GM21576 (cell line): ENCODE results near the gene SELENOI.
"Not testable (repeated sequence)": the region's sequence is repeated elsewhere in the genome, so short reads cannot be mapped to it uniquely, and the experiment has no call there.

Source experiments
- ATAC-seq: cut with Tn5 transposase; IDR thresholded peaks from one replicate; pipeline ENCODE4 v1.9.1; 2021; ENCODE audit warnings: mild to moderate bottlenecking, moderate library complexity; ENCODE audit not compliant: unreplicated experiment

SELENOI gene

GRCh38 chr2:26355038-26355995 lies 9.4 kb downstream of the SELENOI start:
- no peak for ATAC-seq

GRCh38 chr2:26356111-26356510 lies 10.2 kb downstream of the SELENOI start:
- no peak for ATAC-seq

- no peak for ATAC-seq
These were observed 10.8 kb downstream of the SELENOI start for GRCh38 chr2:26356771-26357170.

GRCh38 chr2:26359886-26360473 lies 14.0 kb downstream of the SELENOI start:
- no peak for ATAC-seq

- ATAC-seq = no peak
These were observed 17.4 kb downstream of the SELENOI start for GRCh38 chr2:26363323-26363722.

- ATAC-seq = no peak
These were observed 18.0 kb downstream of the SELENOI start for GRCh38 chr2:26363958-26364357.

GRCh38 chr2:26364669-26365068 lies 18.7 kb downstream of the SELENOI start:
- no peak for ATAC-seq

- ATAC-seq = no peak
These were observed 21.0 kb downstream of the SELENOI start for GRCh38 chr2:26366957-26367356.

- ATAC-seq = not testable (repeated sequence)
These were observed 23.7 kb downstream of the SELENOI start for GRCh38 chr2:26369664-26370063.

GRCh38 chr2:26370909-26371308 lies 25.0 kb downstream of the SELENOI start:
- ATAC-seq = not testable (repeated sequence)

- no peak for ATAC-seq
These were observed 30.9 kb downstream of the SELENOI start for GRCh38 chr2:26376799-26377198.

GRCh38 chr2:26380281-26380680 lies 34.3 kb downstream of the SELENOI start:
- no peak for ATAC-seq

GRCh38 chr2:26382564-26382963 lies 36.6 kb downstream of the SELENOI start:
- no peak for ATAC-seq

GRCh38 chr2:26384183-26384582 lies 38.2 kb downstream of the SELENOI start:
- ATAC-seq = no peak

- ATAC-seq = no peak
These were observed 38.7 kb downstream of the SELENOI start for GRCh38 chr2:26384597-26384996.

GRCh38 chr2:26387189-26387588 lies 41.2 kb downstream of the SELENOI start:
- ATAC-seq = no peak

GRCh38 chr2:26394694-26395093 lies 48.8 kb downstream of the SELENOI start:
- ATAC-seq = no peak

- no peak for ATAC-seq
These were observed 49.5 kb downstream of the SELENOI start for GRCh38 chr2:26395394-26395793.

GRCh38 chr2:26396734-26397298 lies 50.9 kb downstream of the SELENOI start:
- no peak for ATAC-seq

GRCh38 chr2:26399771-26400376 lies 53.9 kb downstream of the SELENOI start:
- ATAC-seq = no peak

GRCh38 chr2:26400723-26401122 lies 54.8 kb downstream of the SELENOI start:
- ATAC-seq = no peak
